CD4-positive, alpha-beta T cell treated with Interleukin-2 at 100 ng/mL for 4 hours (primary cell): ENCODE data around the gene MINDY4.

Experiments
- DNase-seq: peaks from one replicate; pipeline ENCODE4 v3.0.0-alpha.2; 2020; ENCODE audit warnings: low spot score

Gene MINDY4

DNA sequence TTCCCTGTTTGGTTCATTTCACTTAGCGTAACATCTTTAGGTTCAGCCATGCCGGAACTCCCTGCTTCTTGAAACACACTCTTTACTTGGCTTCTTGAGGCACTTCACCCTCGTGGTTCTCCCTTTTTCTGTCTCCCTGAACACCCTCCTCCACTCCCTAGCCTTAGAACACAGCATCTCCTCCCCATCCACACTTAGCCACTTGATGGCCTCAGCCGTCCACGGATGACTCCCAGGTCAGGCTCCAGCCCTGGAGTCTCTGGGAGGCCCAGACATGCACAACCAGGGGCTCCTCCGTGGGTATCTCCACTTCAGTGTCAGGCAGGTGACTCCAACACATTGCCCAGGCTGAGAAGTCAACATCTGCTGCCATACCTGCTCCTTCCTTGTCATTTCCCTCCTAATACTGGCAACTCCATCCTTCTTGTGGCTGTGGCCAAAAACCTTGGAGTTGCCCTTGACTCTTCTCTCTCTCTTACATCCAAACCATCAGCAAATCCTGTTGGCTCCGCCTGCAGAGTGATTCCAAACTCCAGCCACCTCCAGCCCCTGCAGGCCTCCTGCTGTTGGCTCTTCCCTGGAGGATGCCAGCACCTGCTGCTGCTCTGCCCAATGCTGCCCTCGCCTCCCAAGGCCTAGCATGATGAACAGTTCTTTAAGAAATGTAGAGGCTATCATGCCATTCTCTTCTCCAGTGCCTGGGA is 27.7 kb upstream of the MINDY4 start:
- DNase-seq, result no peak

DNA sequence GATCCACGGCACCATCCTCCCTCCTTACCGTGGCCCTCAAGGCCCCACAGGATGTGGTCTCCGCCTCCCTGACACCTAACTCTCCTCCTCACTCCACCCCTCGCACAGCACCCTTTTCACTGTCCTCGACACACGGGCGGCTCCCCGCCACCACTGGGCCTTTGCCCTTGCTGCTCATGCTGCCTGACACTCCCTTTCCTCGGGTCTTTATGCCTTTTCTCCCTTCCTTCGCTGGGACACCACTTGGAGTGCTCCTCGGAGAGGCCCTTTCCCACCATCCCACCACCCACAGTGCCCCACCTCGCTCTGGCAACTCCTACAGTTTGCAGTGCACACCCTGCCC is 27.2 kb upstream of the MINDY4 start:
- DNase-seq, result no peak

DNA sequence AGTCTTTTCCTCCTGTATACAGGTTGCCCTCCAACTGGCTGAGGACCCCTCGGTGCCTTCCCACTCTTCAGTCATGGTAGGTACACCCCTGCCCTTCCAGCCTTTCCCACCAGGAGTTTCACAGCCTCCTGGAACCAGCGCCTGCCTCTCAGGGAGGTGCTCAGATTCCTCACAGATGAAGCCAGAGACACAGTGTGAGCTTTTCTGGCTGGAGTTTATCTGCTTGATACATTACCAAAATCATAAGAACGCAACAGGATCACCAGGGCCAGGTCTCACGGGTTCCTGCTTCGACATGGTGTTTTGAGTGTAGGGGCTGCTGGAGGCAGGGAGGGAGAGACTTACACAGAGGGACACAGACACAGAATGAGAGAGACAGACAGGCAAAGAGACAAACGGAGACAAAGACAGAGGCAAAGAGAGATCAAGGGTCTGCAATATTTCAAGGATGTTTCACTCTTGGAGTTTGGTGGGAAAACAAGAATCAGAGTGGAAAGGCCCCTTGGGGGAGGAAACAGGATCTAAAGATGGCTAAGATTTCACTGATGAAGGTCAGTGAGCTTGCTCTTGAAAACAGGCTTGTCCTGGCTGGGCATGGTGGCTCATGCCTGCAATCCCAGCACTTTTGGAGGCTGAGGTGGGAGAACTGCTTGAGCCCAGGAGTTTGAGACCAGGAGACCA is 25.8 kb upstream of the MINDY4 start:
- DNase-seq, result no peak

DNA sequence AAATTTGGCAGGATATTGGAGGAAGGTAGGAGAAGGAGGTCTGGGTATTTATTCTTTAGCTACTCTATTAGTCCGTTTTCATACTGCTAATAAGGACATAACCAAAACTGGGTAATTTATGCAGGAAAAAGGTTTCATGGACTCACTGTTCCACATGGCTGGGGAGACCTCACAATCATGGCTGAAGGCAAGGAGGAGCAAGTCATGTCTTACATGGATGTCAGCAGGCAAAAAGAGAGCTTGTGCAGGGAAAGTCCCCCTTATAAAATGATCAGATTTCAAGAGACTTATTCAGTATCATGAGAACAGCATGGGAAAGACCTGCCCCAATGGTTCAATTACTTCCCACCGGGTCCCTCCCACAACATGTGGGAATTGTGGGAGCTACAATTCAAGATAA is 21.2 kb upstream of the MINDY4 start:
- DNase-seq, result no peak

DNA sequence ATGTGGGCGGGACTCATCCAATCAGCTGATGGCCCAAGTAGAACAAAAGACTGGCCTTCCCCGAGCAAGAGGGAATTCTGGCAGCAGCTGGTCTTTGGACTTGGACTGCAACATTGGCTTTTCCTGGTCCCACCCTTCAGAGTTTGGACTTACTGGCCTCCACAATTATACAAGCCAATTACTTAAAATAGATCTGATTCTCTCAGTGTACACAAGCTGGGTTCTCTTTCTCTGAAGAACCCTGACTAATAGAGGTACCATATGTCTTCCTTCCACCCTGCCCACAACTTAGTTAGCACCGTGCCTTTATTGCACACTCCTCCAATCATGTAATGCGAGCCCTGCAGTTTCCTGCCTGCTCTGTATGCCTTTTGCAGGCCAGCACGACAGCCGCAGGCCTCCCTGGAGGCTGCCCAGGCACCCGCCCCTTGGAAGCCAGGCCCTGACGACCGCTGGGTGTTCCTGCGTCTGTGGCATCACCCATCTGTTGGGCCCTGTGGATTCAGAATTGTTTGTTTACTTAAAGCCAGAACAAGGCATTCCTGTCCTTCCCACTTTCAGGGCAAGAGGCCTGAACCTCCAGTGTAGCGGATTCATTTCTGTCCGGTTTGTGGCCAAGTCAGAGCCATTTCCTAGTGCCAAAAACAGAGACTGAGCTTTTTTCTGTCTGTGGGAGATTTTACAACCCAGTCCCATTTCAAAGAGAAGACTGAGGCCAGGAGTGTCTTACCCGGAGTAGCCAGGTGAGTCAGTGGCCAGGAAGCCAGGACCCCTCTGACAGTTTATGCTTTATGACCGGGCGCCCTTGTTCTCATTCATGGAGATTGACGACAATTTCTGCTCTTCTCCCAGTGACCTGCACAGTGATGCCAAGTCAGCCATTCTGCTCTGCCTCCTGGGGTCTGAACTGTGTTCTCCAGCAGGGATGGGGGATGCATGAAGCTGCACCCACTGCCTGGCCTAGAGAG is 20.2 kb upstream of the MINDY4 start:
- DNase-seq, result no peak

DNA sequence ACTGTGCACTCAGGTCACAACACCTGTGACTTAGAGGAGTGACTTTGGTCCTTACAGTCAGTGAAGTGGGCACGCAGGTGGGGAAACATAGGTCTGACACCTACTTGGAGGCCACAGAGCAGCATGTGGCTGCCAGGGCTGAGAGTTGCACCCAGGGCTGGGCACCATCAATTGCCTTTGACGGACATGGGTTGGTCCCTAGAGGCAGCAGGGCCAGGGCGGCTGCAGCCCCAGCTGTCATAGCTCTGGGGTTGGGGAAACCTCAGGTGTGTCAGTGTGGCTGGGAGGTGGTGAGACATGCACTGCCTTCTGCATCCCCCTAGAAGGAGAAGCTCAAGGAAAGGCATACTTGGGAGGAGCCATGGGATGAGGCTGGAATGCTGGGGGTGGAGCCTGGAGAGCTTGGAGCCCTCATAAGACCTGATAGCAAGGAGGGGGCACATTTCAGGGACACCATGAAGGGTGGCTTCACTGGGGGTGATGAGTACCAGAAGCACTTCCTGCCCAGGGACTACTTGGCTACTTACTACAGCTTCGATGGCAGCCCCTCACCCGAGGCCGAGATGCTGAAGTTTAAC is 19.4 kb upstream of the MINDY4 start, which contains the start of gene INMT:
Gene INMT (plus strand): TSS at position 440 of the 578 bp plus-strand sequence. CDS start 16 bp downstream, at position 456.
- no peak for DNase-seq

DNA sequence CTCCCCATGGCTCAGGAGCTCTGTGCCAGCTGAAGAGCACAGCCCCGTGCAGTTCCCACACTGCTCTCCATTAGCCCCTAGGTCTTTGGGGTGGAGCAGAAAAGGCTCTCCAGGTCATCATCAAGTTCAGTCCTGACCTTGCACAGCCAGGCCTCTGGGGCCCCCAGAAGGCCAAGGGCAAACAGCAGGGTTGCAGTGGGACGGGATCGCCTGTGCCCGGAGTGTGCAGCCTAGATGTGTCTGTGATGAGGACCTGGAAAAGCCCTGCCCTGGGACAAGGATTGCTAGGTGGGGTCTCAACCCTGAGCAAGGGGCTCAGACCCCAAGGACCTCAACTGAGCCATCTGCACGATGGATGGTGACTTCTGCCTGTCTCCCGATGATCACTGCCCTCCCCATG is 18.7 kb upstream of the MINDY4 start:
- no peak for DNase-seq

DNA sequence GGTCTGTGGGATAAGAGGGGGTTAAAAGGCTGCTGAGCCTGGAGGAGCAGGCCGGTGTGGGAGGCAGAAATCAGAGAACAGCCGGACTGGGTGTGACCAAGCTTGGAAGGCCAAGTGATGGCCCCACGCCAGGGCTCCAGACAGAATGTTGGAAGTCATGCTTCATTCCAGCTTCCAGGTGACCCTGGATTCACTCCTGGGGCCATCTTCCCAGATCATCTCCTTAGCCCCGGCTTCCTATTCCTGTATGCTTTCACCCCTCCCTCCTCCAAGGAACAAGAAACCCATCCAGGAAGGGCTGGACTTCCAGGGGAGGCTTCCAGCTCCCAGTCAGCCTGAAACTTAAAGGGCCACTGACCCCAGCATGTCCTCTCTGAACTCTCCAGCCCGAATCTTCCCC is 18.2 kb upstream of the MINDY4 start:
- DNase-seq, result no peak

DNA sequence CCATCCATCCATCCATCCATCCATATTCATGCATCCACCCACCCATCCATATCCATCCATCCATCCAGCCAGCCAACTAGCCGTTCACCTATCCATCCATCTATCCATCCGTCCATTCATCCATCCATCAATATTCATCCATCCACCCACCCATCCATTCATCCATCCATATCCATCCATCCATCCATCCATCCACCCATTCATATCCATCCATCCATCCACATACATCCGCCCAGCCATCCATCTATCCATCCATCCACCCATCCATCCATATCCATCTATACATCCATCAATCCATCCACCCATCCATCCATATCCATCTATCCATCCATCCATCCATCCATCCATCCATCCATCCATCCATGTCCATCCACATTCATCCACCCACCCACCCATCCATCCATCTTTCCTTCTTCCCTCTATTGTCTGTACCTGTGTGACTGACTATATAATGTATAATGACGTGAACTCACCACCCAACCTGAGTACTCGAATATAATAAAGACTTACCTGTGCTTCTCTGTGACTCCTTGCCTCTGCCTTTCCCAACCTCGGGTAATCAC is 16.8 kb upstream of the MINDY4 start:
- no peak for DNase-seq

DNA sequence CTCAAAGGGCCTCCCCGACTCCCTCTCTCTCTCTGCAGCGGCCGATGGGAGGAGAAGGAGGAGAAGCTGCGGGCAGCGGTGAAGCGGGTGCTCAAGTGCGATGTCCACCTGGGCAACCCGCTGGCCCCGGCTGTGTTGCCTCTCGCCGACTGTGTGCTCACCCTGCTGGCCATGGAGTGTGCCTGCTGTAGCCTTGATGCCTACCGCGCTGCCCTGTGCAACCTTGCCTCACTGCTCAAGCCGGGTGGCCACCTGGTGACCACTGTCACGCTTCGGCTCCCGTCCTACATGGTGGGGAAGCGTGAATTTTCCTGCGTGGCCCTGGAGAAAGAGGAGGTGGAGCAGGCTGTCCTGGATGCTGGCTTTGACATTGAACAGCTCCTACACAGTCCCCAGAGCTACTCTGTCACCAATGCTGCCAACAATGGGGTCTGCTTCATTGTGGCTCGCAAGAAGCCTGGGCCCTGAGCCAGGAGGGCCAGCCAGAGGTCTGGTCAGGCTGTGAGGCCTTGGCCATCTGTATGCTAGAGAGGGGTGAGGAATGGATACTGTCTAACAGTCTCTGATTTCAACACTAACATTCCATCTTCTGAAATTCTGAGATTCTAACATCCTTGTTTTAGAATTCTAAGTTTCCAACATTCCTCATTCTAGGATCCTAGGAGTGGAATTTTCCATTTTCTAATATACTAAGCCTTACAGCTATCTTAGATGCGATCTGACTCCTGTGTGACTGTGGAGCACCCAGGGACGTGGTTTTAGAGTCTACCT is 15.6 kb upstream of the MINDY4 start:
- no peak for DNase-seq

DNA sequence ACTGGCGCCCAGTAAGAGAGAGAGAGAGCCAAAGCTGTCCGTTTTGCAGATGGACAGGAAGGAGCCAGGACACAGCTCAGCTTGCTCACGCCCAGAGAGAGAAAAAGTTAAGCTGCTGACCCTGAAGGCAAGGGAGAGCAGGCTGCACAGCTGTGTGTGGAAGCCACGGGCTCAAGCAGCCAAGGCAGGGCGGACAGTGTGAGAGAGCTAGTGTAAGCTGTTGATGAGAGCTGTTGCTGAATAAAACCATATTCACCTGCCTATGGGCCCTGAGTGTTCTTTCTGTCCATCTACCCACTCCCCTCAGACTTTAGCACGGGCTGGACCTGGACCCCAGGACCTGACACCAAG is 13.9 kb upstream of the MINDY4 start:
- DNase-seq, result no peak

DNA sequence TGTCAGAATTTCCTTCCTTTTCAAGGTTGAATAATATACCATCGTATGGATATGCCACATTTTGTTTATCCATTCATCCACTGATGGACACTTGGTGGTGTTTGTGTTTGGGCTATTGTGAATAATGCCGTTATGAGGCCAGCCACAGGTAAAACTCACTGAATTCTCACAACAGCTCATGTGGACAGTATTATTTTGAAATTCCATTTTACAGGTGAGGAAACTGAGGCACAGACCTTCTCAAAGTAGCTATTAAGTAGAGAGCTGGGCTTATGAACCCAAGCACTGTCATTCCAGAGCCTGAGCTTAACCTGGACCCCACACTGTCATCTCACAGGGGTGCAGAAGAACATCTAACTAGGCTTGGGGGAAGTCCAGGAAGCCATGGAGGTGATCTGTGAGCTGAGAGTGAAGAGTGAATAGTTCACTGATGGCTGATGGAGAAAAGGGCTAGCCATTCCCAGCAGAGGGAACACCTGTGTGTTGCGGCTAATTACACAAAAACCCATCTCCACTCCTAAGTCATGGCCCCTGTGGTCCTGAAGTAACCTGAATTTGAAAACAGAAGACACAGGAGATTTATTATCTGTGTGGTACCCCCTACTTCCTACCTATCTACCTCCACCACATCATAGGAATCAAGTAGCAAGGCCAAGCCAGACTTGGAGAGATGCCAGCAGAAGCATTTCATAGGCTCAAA is 10.6 kb upstream of the MINDY4 start:
- no peak for DNase-seq

DNA sequence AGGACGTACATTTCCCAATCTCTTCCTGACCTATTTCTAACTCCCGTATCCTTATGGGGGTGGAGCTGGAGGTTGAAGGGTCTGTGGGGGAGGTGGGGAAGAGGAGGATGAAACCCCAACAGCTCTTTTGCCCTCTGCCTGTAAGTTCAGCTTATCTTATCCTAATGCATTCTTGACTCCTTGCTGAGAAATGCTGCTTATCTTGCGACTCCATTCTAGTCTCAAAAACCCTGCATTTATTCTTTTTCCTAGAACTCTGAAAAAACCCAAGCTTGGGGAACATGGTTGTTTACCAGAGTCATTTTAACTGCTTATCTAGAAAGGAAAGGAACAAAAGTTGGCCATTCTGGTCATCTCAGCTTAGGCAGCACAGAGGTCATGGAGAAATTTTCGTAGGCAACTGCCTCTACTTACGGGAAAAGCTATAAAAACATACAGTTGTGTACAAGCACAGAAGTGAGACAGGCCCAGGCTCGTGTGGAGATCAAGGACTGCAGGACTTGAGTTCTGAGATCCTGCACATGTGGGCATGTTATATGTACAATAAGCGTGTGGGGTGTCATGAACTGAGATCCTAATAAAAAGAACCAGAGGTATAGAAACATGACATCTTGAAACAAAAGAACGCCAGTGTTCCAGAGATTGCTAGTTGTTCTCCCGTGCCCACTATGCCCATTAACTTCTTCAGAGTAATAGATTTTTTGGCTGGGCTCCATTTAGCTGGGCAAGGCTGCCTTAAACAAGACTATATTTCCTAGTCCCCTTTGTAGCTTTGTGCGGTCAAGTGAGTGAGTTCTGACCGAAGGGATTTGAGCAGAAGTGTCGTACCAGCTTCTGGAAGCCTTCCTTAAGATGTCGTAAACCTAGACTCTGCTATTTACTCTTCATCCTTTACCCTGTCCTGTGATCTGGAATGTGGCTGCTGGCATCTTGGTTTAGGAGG is 9.7 kb upstream of the MINDY4 start:
- no peak for DNase-seq

DNA sequence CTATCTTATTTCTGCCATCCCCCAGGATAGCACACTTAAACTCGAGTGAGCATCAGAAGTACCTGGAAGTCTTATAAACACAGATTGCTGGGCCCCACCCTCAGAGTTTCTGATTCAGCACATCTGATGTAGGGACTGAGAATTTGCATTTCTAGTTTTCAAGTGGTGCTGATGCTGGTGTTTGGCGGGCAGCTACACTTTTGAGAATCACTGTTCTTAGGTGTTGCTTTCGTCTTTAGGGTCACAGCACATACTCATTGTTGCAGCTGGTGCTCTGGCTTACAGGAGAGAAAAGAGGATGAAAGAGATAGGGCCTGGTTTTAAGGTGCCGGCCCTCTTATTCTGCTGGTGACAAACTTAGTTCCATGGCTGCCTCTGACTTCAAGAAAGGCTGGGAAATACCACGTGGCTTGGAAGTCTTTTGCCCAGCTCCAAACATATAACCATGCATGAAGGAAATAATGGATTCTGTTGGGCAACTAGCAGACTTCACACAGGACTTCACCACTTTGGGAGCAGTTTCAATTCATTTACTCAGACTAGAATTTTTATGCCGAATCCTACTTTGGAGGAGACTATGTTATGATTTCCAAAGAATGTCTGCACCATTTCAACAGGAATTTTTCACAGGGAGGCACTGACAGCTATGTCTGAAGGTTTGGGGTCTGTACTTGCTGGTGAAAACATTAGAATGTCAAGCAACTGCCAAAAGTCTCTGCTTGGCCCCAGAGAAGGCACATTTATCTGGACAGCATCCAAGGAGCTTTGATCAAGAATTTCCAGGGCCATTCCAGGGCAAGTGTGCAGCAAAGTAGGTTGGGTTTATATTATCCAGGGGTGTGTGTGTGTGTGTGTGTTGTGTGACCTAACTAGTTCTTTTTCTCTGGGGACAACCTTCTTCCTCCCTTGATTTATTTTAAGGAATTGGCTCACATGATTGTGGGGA is 6.9 kb upstream of the MINDY4 start:
- DNase-seq, result no peak

DNA sequence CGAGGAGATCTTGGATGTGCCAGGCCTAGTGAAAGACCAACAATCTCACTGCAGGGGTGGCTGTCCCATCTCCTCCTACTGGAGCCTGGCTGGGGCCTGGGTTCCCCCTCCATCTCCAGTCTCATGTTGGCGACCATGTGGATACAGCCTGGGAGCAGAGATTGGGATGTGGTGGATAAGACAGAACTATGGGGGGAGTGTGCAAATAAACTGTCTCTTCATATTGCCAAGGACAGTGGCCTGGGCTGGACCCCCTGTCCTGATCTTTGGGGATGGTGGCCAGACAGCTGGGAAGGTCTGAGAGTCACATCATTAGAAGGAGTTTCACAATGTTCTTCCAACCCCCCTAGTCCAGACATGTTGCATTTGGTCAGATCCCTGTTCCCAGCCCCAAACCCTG is 5.8 kb upstream of the MINDY4 start:
- no peak for DNase-seq

DNA sequence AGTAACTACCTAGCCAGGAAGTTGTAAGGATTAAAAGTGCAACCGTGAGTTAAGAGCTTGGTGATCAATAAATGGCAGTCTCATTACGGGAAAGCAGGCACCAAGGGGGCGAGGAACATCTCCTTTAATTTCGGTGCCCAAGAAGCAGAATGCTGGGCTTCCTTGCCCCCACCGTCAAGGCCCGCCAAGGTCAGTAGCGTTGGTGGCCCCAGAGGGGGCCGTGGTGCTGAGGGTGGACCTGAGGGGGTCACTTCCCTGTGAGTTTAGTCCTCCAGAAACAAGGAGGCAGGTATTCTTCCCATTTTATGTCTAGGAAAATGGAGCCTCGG is 408 bp upstream of the MINDY4 start:
- no peak for DNase-seq

DNA sequence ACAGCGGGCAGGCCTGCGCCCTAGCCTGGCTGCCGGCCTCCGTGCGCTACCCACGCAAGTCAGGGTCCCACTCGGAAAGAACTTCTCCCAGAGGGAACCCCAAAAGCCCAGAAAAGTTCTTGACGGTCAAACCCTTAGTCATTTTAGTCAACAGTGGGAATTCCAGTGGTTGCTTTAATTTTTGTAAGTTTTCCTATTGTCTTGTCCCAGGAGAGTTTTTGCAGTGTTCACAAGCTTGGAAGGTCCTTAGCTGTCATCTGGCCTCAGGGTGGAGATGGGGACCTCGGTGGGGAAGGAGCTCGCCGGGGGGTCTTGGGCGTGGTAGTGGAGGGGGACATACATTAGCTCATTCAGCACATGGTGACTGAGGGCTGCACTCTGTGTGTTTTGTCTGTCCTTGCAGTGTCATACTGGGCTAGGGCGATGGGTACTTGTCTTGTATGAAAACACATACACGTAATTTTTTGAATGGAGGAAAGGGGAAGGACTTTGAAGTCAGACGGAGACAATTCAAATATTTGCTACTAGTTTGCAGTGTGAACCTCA is 736 bp downstream of the MINDY4 start:
- no peak for DNase-seq

DNA sequence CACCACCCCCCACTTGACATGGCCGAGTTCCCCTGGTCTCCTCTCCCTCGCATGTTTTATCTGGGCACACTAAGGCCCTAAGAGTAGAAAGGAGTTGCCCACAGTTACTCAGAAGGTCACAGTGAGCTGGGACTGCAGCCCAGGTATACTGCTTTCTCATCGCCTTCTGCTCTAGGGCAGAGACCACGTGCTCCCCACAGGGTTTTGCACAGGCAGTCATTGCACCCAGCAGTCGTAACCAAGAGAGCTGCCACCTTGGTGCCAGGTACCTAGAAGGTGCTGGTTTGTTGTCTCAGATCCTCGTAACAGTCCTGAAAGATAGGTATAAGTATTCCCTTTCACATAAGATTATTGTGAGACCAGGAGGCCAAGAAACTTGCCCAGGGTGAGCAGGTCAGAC is 1.8 kb downstream of the MINDY4 start:
- DNase-seq, result no peak
